BLaER1 (cell line): ENCODE measurements around the gene PARD3B.

Experiments used
- H3K27ac ChIP-seq: shearing (Covaris generic); formaldehyde crosslinking; 2 replicates; pipeline ENCODE4 v1.8.1; 2022
- H3K27me3 ChIP-seq: shearing (Covaris generic); formaldehyde crosslinking; 2 replicates; pipeline ENCODE4 v1.8.1; 2022
- H3K36me3 ChIP-seq: shearing (Covaris generic); formaldehyde crosslinking; 2 replicates; pipeline ENCODE4 v1.8.1; 2022
- H3K4me1 ChIP-seq: shearing (Covaris generic); formaldehyde crosslinking; 2 replicates; pipeline ENCODE4 v1.8.1; 2022
- H3K4me2 ChIP-seq: shearing (Covaris generic); formaldehyde crosslinking; 2 replicates; pipeline ENCODE4 v1.8.1; 2022
- H3K4me3 ChIP-seq: shearing (Covaris generic); formaldehyde crosslinking; 2 replicates; pipeline ENCODE4 v1.8.1; 2022
- H3K9ac ChIP-seq: shearing (Covaris generic); formaldehyde crosslinking; 2 replicates; pipeline ENCODE4 v1.8.1; 2022
- H3K9me3 ChIP-seq: shearing (Covaris generic); formaldehyde crosslinking; 2 replicates; pipeline ENCODE4 v1.8.1; 2022
- H4K20me1 ChIP-seq: shearing (Covaris generic); formaldehyde crosslinking; 2 replicates; pipeline ENCODE4 v1.8.1; 2022
- Cebpa-rat ChIP-seq: shearing (Covaris generic); IDR thresholded peaks from 2 replicates; pipeline ENCODE4 v1.8.1; 2022

Gene PARD3B

GRCh38 chr2:204510709-204511420, 34.4 kb upstream of the PARD3B start:
- H3K4me2 ChIP-seq: no peak overlapping the region
- TF ChIP-seq Cebpa-rat: no peak
- H4K20me1 ChIP-seq: no peaks in the 10 kb centered on the region
- no peaks in the 10 kb centered on the region for H3K36me3 ChIP-seq
- H3K27ac ChIP-seq: no peak overlapping the region
- no peaks in the 10 kb centered on the region for H3K9me3 ChIP-seq
- no peaks in the 10 kb centered on the region for H3K4me1 ChIP-seq
- H3K9ac ChIP-seq: no peak overlapping the region
- H3K27me3 ChIP-seq: no peaks in the 10 kb centered on the region
- H3K4me3 ChIP-seq: no peak overlapping the region

- Histone ChIP-seq H3K27ac (no peak overlapping the region), H3K27me3 (no peaks in the 10 kb centered on the region), H3K9ac (no peak overlapping the region), H3K4me3 (no peak overlapping the region), H3K4me1 (no peaks in the 10 kb centered on the region), H4K20me1 (no peaks in the 10 kb centered on the region), H3K9me3 (no peaks in the 10 kb centered on the region), H3K36me3 (no peaks in the 10 kb centered on the region), H3K4me2 (no peak overlapping the region)
- TF ChIP-seq Cebpa-rat: no peak
Measured at GRCh38 chr2:204514439-204514838, 30.8 kb upstream of the PARD3B start.

- Histone ChIP-seq H3K27ac (no peak overlapping the region), H3K4me2 (no peak overlapping the region), H3K9me3 (no peaks in the 10 kb centered on the region), H4K20me1 (no peaks in the 10 kb centered on the region), H3K9ac (no peak overlapping the region), H3K4me1 (no peaks in the 10 kb centered on the region), H3K4me3 (no peak overlapping the region), H3K36me3 (no peaks in the 10 kb centered on the region), H3K27me3 (no peaks in the 10 kb centered on the region)
- no peak for TF ChIP-seq Cebpa-rat
Measured at GRCh38 chr2:204515416-204515815, 29.9 kb upstream of the PARD3B start.

- H4K20me1 ChIP-seq: no peaks in the 10 kb centered on the region
- H3K36me3 ChIP-seq: no peaks in the 10 kb centered on the region
- H3K4me3 ChIP-seq: no peak overlapping the region
- H3K4me1 ChIP-seq: no peaks in the 10 kb centered on the region
- no peaks in the 10 kb centered on the region for H3K27me3 ChIP-seq
- TF ChIP-seq Cebpa-rat: no peak
- H3K4me2 ChIP-seq: no peak overlapping the region
- no peaks in the 10 kb centered on the region for H3K9me3 ChIP-seq
- no peak overlapping the region for H3K27ac ChIP-seq
- H3K9ac ChIP-seq: no peak overlapping the region
Measured at GRCh38 chr2:204517154-204517553, 28.1 kb upstream of the PARD3B start.

DNA sequence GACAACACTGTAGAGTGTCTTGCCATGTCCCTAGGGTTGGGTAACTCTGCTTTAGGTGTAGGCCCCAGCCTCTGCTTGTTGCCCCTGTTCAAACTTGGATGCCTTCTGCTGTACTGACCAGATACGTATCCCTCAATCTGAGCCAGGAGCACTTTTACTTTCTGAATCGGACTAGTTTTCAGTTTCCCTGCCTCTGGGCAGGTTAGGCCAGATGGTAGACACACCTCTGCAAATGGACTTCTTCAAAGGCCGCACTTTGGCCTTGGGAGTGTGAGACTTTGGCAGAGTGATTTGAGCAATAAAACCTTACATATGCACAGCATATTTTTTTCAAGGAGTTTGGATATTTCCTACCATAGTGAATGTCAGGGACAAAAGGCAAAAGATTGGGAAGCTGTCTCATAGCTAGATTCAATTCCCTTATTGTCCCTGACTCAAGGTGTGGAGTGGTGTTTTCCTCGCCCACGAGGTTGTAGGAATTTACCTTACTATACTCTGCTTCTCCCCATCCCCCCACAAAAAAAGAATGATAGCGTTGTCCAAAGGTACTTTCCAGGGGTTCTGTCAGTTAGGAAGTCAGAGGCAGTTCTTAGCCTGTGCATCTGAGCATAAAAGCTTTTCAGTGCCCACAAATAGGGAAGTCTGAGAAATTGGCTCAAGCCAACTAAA, 15.3 kb upstream of the PARD3B start:
- Histone ChIP-seq H3K36me3 (no peaks in the 10 kb centered on the region), H3K27ac (no peak overlapping the region), H3K27me3 (no peaks in the 10 kb centered on the region), H3K4me3 (no peak overlapping the region), H3K9ac (no peak overlapping the region), H3K4me2 (peak overlapping the region; percentile 8; the same call in 1 of the 2 replicates), H3K4me1 (peaks cover 15% of the 10 kb centered on the region; the same call in 1 of the 2 replicates), H4K20me1 (no peaks in the 10 kb centered on the region), H3K9me3 (no peaks in the 10 kb centered on the region)
- TF ChIP-seq Cebpa-rat: no peak

- H3K4me2 ChIP-seq: peak overlapping the region; percentile 8; the same call in 1 of the 2 replicates
- no peaks in the 10 kb centered on the region for H4K20me1 ChIP-seq
- no peaks in the 10 kb centered on the region for H3K9me3 ChIP-seq
- no peak for TF ChIP-seq Cebpa-rat
- no peak overlapping the region for H3K9ac ChIP-seq
- peaks cover 15% of the 10 kb centered on the region; the same call in 1 of the 2 replicates for H3K4me1 ChIP-seq
- H3K36me3 ChIP-seq: no peaks in the 10 kb centered on the region
- no peak overlapping the region for H3K27ac ChIP-seq
- no peak overlapping the region for H3K4me3 ChIP-seq
- H3K27me3 ChIP-seq: no peaks in the 10 kb centered on the region
Measured at GRCh38 chr2:204530464-204530805, 14.8 kb upstream of the PARD3B start.

DNA sequence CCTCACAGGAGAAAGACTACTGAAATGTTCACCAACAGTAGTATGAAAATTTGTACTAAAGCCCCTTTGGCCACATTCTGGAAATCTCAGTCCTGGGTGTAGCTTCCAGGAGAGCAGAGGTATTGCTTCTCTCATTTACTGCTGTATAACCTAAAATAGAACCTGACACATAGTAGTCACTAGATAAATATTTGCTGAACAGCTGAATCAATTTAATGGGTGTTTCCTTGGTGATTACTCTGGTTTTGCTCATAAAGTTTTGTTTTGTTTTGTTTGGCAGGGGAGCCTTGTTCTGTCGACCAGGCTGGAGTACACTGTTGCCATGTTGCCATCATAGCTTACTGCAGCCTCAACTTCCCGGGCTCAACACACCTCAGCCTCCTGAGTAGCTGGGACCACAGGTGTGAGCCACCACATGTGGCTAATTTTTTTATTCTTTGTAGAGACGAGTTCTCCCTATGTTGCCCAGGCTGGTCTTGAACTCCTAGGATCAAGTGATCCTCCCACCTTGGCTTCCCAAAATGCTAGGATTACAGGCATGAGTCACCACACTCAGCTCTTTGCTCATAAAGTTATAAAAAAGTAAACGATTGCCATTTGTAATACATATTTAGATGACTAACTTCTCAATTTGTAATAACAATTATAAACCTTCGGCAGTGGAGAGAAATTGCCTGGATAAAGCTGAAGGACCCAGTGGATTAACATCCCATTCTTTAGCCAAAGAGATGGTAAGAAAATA, 11.5 kb upstream of the PARD3B start:
- no peak overlapping the region for H3K4me2 ChIP-seq
- no peak overlapping the region for H3K9ac ChIP-seq
- no peaks in the 10 kb centered on the region for H3K36me3 ChIP-seq
- no peaks in the 10 kb centered on the region for H4K20me1 ChIP-seq
- no peaks in the 10 kb centered on the region for H3K27me3 ChIP-seq
- no peak overlapping the region for H3K27ac ChIP-seq
- H3K4me1 ChIP-seq: peaks cover 15% of the 10 kb centered on the region; the same call in 1 of the 2 replicates
- no peaks in the 10 kb centered on the region for H3K9me3 ChIP-seq
- H3K4me3 ChIP-seq: no peak overlapping the region
- no peak for TF ChIP-seq Cebpa-rat

- no peaks in the 10 kb centered on the region for H3K36me3 ChIP-seq
- no peak overlapping the region for H3K9ac ChIP-seq
- no peaks in the 10 kb centered on the region for H4K20me1 ChIP-seq
- H3K27me3 ChIP-seq: no peaks in the 10 kb centered on the region
- H3K27ac ChIP-seq: no peak overlapping the region
- TF ChIP-seq Cebpa-rat: no peak
- H3K4me1 ChIP-seq: peaks cover 3% of the 10 kb centered on the region; the same call in 1 of the 2 replicates
- no peak overlapping the region for H3K4me2 ChIP-seq
- H3K4me3 ChIP-seq: no peak overlapping the region
- no peaks in the 10 kb centered on the region for H3K9me3 ChIP-seq
Measured at GRCh38 chr2:204535356-204535755, 9.9 kb upstream of the PARD3B start.

- no peak for TF ChIP-seq Cebpa-rat
- no peaks in the 10 kb centered on the region; the same call in 1 of the 2 replicates for H3K4me1 ChIP-seq
- H3K9ac ChIP-seq: no peak overlapping the region
- no peaks in the 10 kb centered on the region for H3K9me3 ChIP-seq
- H3K27me3 ChIP-seq: no peaks in the 10 kb centered on the region
- H3K36me3 ChIP-seq: no peaks in the 10 kb centered on the region
- no peak overlapping the region for H3K4me2 ChIP-seq
- H3K27ac ChIP-seq: no peak overlapping the region
- H4K20me1 ChIP-seq: no peaks in the 10 kb centered on the region
- H3K4me3 ChIP-seq: no peak overlapping the region
Measured at GRCh38 chr2:204535764-204536163, 9.5 kb upstream of the PARD3B start.
